Fibroblast of lung (primary cell): ENCODE results near the gene PDE11A.

Source experiments
- CTCF ChIP-seq, 2 donors: IDR thresholded peaks in 1 of 2; conservative IDR thresholded peaks in 1 of 2; 1 replicate in 1 of 2; 2 replicates in 1 of 2; pipeline ENCODE4 v1.5.1; 2011 to 2012; ENCODE audit warnings: low read length in 2 of 2, control low read depth in 1 of 2, inconsistent platforms in 1 of 2, low read depth in 1 of 2, mild to moderate bottlenecking in 1 of 2
- EZH2 ChIP-seq: IDR thresholded peaks from 2 replicates; pipeline ENCODE4 v1.5.1; 2012; ENCODE audit warnings: low read length, control low read depth, mild to moderate bottlenecking; ENCODE audit errors: missing control alignments

- TF ChIP-seq CTCF (conservative IDR thresholded peaks at IDR 0.05 in 1 of 2, IDR thresholded peaks at IDR 0.05 in 1 of 2; ENCODE audit: low read depth in 1 of 2, low read length in 2 of 2) (no peak), EZH2 (no peak)
Observed at GRCh38 chr2:177902395-177903163, 170.0 kb downstream of the PDE11A start.
